Lower lobe of right lung (tissue), 2 donors: ENCODE measurements around the gene KRTAP2-4. TPM values are rescaled to one million over a fixed set of nuclear protein-coding genes. Genes with fewer than 3 reads are reported as not detected.
"Not testable (repeated sequence)": the region's sequence is repeated elsewhere in the genome, so short reads cannot be mapped to it uniquely, and the experiment has no call there.

Source experiments
- ATAC-seq, 2 donors: fragments of 200-7000 bp; cut with Tn5 transposase; one replicate each; pipeline ENCODE4 v1.9.1; 2020 to 2022; ENCODE audit warnings: mild to moderate bottlenecking in 2 of 2, moderate library complexity in 2 of 2
- DNase-seq: peaks from one replicate; pipeline ENCODE4 v3.0.0-alpha.2; 2020
- H3K27ac ChIP-seq: fragments of 200-600 bp; one replicate; pipeline ENCODE4 v1.8.0; 2022
- H3K27me3 ChIP-seq: fragments of 200-600 bp; one replicate; pipeline ENCODE4 v1.8.0; 2022; ENCODE audit warnings: low read depth
- H3K36me3 ChIP-seq: fragments of 200-600 bp; one replicate; pipeline ENCODE4 v1.8.0; 2022; ENCODE audit warnings: mild to moderate bottlenecking
- H3K4me1 ChIP-seq: fragments of 200-600 bp; one replicate; pipeline ENCODE4 v1.8.0; 2022
- H3K4me3 ChIP-seq: fragments of 200-600 bp; one replicate; pipeline ENCODE4 v1.8.0; 2022; ENCODE audit warnings: mild to moderate bottlenecking
- H3K9me3 ChIP-seq: fragments of 200-600 bp; one replicate; pipeline ENCODE4 v1.8.0; 2022
- CTCF ChIP-seq: fragments of 200-600 bp; IDR thresholded peaks from one replicate; pipeline ENCODE4 v1.8.0; 2022; ENCODE audit warnings: antibody characterized with exemption, mild to moderate bottlenecking
- intact Hi-C: fragments of 100-400 bp; cut with DNase I; formaldehyde crosslinking; loops from one replicate; pipeline ENCODE4 v1.11.0; 2022
- total RNA-seq: library from RNA; stranded (reverse); fragmentation: NEBNext Ultra II Directional; extraction: Animal tissue kit (Norgen Biotek cat#: 25700); gene quantifications from one replicate; pipeline ENCODE4 v1.2.1, GENCODE V29; 2021
- donor health status: DM: no; HTN: yes; CAD: no; lungs with severe emphysema.

The KRTAP2-4 gene
- total RNA-seq, 1 donor from 2014 or later, result not detected

DNA sequence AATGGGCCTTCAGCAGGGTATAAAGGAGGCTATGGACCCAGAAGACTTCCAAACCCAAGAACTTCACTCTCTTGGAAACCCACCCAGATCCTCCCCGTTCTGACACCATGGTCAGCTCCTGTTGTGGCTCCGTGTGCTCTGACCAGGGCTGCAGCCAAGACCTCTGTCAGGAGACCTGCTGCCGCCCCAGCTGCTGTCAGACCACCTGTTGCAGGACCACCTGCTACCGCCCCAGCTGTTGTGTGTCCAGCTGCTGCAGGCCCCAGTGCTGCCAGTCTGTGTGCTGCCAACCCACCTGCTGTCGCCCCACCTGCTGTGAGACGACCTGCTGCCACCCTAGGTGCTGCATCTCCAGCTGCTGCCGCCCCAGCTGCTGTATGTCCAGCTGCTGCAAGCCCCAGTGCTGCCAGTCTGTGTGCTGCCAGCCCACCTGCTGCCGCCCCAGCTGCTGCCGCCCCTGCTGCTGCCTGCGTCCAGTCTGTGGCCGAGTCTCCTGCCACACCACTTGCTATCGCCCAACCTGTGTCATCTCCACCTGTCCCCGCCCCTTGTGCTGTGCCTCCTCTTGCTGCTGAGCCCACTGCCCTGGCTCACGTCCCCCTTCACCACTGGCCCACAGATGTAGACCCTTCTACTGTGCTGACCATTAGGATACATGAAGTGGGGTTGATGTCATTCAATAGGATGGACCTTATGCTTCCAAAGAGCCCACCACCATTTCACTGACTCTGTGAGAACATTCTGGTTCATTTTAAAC, 18.6 kb upstream of the KRTAP2-4 start, which contains the start of gene KRTAP4-7:
KRTAP4-7 (plus strand) TSS at position 51 of the 757 bp plus-strand sequence; CDS start at position 108, 57 bp downstream.
- ATAC-seq, H3K4me1 ChIP-seq, H3K36me3 ChIP-seq, H3K27me3 ChIP-seq, intact Hi-C loops, H3K27ac ChIP-seq, H3K4me3 ChIP-seq, H3K9me3 ChIP-seq, DNase-seq: not testable (repeated sequence)

DNA sequence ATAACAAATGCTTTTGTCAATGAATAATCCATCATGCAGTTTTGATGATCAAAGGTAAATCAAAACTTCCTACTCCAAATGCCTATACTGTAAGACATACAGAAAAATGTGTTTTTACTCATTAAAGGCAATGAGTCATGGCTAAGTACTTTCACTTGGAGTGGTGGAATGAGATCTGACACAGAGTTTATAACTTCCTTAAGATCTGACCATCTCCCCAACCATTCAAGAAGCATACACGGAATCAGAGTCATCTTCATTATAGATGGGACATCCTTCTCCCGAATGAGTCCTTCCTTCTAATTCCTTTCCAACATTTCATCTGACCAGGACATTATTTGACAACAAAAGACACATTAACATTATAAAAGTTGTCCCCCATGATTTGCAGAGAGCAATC, 17.7 kb upstream of the KRTAP2-4 start:
- H3K27me3 ChIP-seq, H3K27ac ChIP-seq, H3K36me3 ChIP-seq, H3K4me3 ChIP-seq, DNase-seq, ATAC-seq, H3K4me1 ChIP-seq, H3K9me3 ChIP-seq, intact Hi-C loops: not testable (repeated sequence)

- H3K27me3 ChIP-seq, result no peaks in the 10 kb centered on the region
- DNase-seq (no peak), ATAC-seq (no peak)
- H3K27ac ChIP-seq, result no peak overlapping the region
- H3K9me3 ChIP-seq, result no peaks in the 10 kb centered on the region
- H3K4me3 ChIP-seq, result no peak overlapping the region
- no peak for TF ChIP-seq CTCF
- H3K4me1 ChIP-seq, result no peaks in the 10 kb centered on the region
- no peaks in the 10 kb centered on the region for H3K36me3 ChIP-seq
- intact Hi-C loops, result no loop called here
These were observed 16.9 kb upstream of the KRTAP2-4 start for GRCh38 chr17:41082626-41083025.

GRCh38 chr17:41076788-41077187, 11.1 kb upstream of the KRTAP2-4 start:
- H3K27me3 ChIP-seq, result no peaks in the 10 kb centered on the region
- H3K9me3 ChIP-seq, result no peaks in the 10 kb centered on the region
- H3K36me3 ChIP-seq, result no peaks in the 10 kb centered on the region
- H3K4me1 ChIP-seq, result no peaks in the 10 kb centered on the region
- DNase-seq, result no peak
- no peak overlapping the region for H3K4me3 ChIP-seq
- ATAC-seq, result no peak
- H3K27ac ChIP-seq, result no peak overlapping the region
- intact Hi-C loops, result no loop called here
- no peak for TF ChIP-seq CTCF

GRCh38 chr17:41073676-41074075, 8.0 kb upstream of the KRTAP2-4 start:
- no peak for DNase-seq
- intact Hi-C loops, result no loop called here
- Histone ChIP-seq H3K27me3 (no peaks in the 10 kb centered on the region), H3K9me3 (no peaks in the 10 kb centered on the region), H3K4me1 (no peaks in the 10 kb centered on the region), H3K4me3 (no peak overlapping the region), H3K27ac (no peak overlapping the region), H3K36me3 (no peaks in the 10 kb centered on the region)
- ATAC-seq, result no peak
- TF ChIP-seq CTCF, result no peak

- intact Hi-C loops, result no loop called here
These were observed 6.1 kb upstream of the KRTAP2-4 start for GRCh38 chr17:41071606-41072360.

More at GRCh38 chr17:41071606-41072360, 6.1 kb upstream of the KRTAP2-4 start:
- ATAC-seq (no peak), DNase-seq (no peak)
- H3K4me1 ChIP-seq, result no peaks in the 10 kb centered on the region
- H3K27me3 ChIP-seq, result no peaks in the 10 kb centered on the region
- no peak overlapping the region for H3K4me3 ChIP-seq
- H3K36me3 ChIP-seq, result no peaks in the 10 kb centered on the region
- H3K27ac ChIP-seq, result no peak overlapping the region
- H3K9me3 ChIP-seq, result no peaks in the 10 kb centered on the region
- TF ChIP-seq CTCF, result no peak
